ENCODE results near the gene HSD3B7.

Gene HSD3B7

GRCh38 chr16:30947859-30948666, 36.9 kb upstream of the HSD3B7 start:
- Histone ChIP-seq H3K18ac (ENCODE audit: low read length) (no peak overlapping the region), H2AFZ (ENCODE audit: insufficient read depth, low read length, poor library complexity) (peak overlapping the region; percentile 10), H3K27me3 (ENCODE audit: insufficient read depth, low read length) (no peaks in the 10 kb centered on the region), H3K27ac (ENCODE audit: low read depth, low read length) (peak overlapping the region; percentile 91), H2AK5ac (ENCODE audit: low read length) (peak overlapping the region; percentile 32), H3K9ac (ENCODE audit: low read length) (no peak overlapping the region), H3K23ac (ENCODE audit: low read length) (no peak overlapping the region), H2BK12ac (ENCODE audit: low read length) (no peak overlapping the region), H3K4me2 (ENCODE audit: low read length) (peak overlapping the region; percentile 93), H3K79me1 (ENCODE audit: low read length) (peaks cover 15% of the 10 kb centered on the region), H3K79me2 (ENCODE audit: control insufficient read depth, insufficient read depth, low read length, poor library complexity) (peaks cover 2% of the 10 kb centered on the region), H3K36me3 (ENCODE audit: control insufficient read depth in 1 of 2, insufficient read depth in 2 of 2, low read length in 2 of 2) (peaks cover 23 to 25% of the 10 kb centered on the region in 2 experiments), H3K4ac (ENCODE audit: low read depth, low read length) (no peak overlapping the region), H3K9me3 (ENCODE audit: insufficient read depth, low read depth, low read length) (no peaks in the 10 kb centered on the region), H3K4me3 (ENCODE audit: low read depth, low read length) (no peak overlapping the region), H4K91ac (ENCODE audit: low read depth, low read length) (peak overlapping the region; percentile 87), H2BK5ac (ENCODE audit: low read depth, low read length, poor library complexity) (no peak overlapping the region), H2BK120ac (ENCODE audit: insufficient read depth, low read length, poor library complexity) (peak overlapping the region; percentile 22), H3K14ac (ENCODE audit: low read length) (no peak overlapping the region), H3K4me1 (ENCODE audit: control insufficient read depth in 1 of 2, insufficient read depth in 2 of 2, low read length in 2 of 2) (peaks cover 15 to 20% of the 10 kb centered on the region in 2 experiments), H4K12ac (ENCODE audit: low read depth, low read length) (peak overlapping the region; percentile 35), H4K8ac (ENCODE audit: low read depth, low read length) (peak overlapping the region; percentile 24)
- no CpG with 5 or more reads among the region's 44 CpGs for WGBS (ENCODE audit: extremely low coverage, insufficient coverage, insufficient read length)
- peak; percentile 85 for DNase-seq

GRCh38 chr16:30948667-30949649, 36.0 kb upstream of the HSD3B7 start, which contains the start of gene ORAI3:
Gene ORAI3, plus strand, starts transcription at chr16:30949068. Its CDS starts 222 bp downstream, at chr16:30949290.
- Histone ChIP-seq H3K27me3 (ENCODE audit: insufficient read depth, low read length) (no peaks in the 10 kb centered on the region), H3K27ac (ENCODE audit: low read depth, low read length) (peak within 1 kb of the TSS; percentile 91), H3K36me3 (ENCODE audit: control insufficient read depth in 1 of 2, insufficient read depth in 2 of 2, low read length in 2 of 2) (peaks cover 17 to 20% of the 10 kb centered on the region in 2 experiments), H2AK5ac (ENCODE audit: low read length) (peak within 1 kb of the TSS; percentile 38), H2BK5ac (ENCODE audit: low read depth, low read length, poor library complexity) (peak within 1 kb of the TSS; percentile 88), H3K79me1 (ENCODE audit: low read length) (peaks cover 15% of the 10 kb centered on the region), H3K4ac (ENCODE audit: low read depth, low read length) (peak within 1 kb of the TSS; percentile 30), H3K4me2 (ENCODE audit: low read length) (peak within 1 kb of the TSS; percentile 93), H3K23ac (ENCODE audit: low read length) (no peak within 1 kb of the TSS), H3K4me1 (ENCODE audit: control insufficient read depth in 1 of 2, insufficient read depth in 2 of 2, low read length in 2 of 2) (peaks cover 19 to 27% of the 10 kb centered on the region in 2 experiments), H2BK12ac (ENCODE audit: low read length) (peak within 1 kb of the TSS; percentile 35), H3K18ac (ENCODE audit: low read length) (peak within 1 kb of the TSS; percentile 80), H3K4me3 (ENCODE audit: low read depth, low read length) (peak within 1 kb of the TSS; percentile 80), H4K91ac (ENCODE audit: low read depth, low read length) (peak within 1 kb of the TSS; percentile 87), H3K9me3 (ENCODE audit: insufficient read depth, low read depth, low read length) (no peaks in the 10 kb centered on the region), H3K79me2 (ENCODE audit: control insufficient read depth, insufficient read depth, low read length, poor library complexity) (peaks cover 2% of the 10 kb centered on the region), H3K9ac (ENCODE audit: low read length) (peak within 1 kb of the TSS; percentile 92), H4K12ac (ENCODE audit: low read depth, low read length) (peak within 1 kb of the TSS; percentile 46), H3K14ac (ENCODE audit: low read length) (peak within 1 kb of the TSS; percentile 22), H4K8ac (ENCODE audit: low read depth, low read length) (peak within 1 kb of the TSS; percentile 79), H2BK120ac (ENCODE audit: insufficient read depth, low read length, poor library complexity) (peak within 1 kb of the TSS; percentile 60), H2AFZ (ENCODE audit: insufficient read depth, low read length, poor library complexity) (peak within 1 kb of the TSS; percentile 10)
- no CpG with 5 or more reads among the region's 70 CpGs for WGBS (ENCODE audit: extremely low coverage, insufficient coverage, insufficient read length)
- peak; percentile 94 to 96 for DNase-seq

GRCh38 chr16:30949650-30950515, 35.1 kb upstream of the HSD3B7 start:
- peak overlapping the region; percentile 87 for H4K91ac ChIP-seq (ENCODE audit: low read depth, low read length)
- peak overlapping the region; percentile 38 for H2AK5ac ChIP-seq (ENCODE audit: low read length)
- peak overlapping the region; percentile 80 for H3K4me3 ChIP-seq (ENCODE audit: low read depth, low read length)
- H3K4ac ChIP-seq (ENCODE audit: low read depth, low read length): peak overlapping the region; percentile 17
- H3K18ac ChIP-seq (ENCODE audit: low read length): peak overlapping the region; percentile 36
- H4K12ac ChIP-seq (ENCODE audit: low read depth, low read length): no peak overlapping the region
- peak overlapping the region; percentile 34 for H3K9ac ChIP-seq (ENCODE audit: low read length)
- peaks cover 19 to 27% of the 10 kb centered on the region in 2 experiments for H3K4me1 ChIP-seq (ENCODE audit: control insufficient read depth in 1 of 2, insufficient read depth in 2 of 2, low read length in 2 of 2)
- peak overlapping the region; percentile 7 for H2BK12ac ChIP-seq (ENCODE audit: low read length)
- WGBS (ENCODE audit: extremely low coverage, insufficient coverage, insufficient read length): no CpG with 5 or more reads among the region's 21 CpGs
- DNase-seq: peak; percentile 97 to 99
- H2AFZ ChIP-seq (ENCODE audit: insufficient read depth, low read length, poor library complexity): no peak overlapping the region
- no peak overlapping the region for H3K23ac ChIP-seq (ENCODE audit: low read length)
- H3K27me3 ChIP-seq (ENCODE audit: insufficient read depth, low read length): no peaks in the 10 kb centered on the region
- H3K36me3 ChIP-seq (ENCODE audit: control insufficient read depth in 1 of 2, insufficient read depth in 2 of 2, low read length in 2 of 2): peaks cover 16 to 17% of the 10 kb centered on the region in 2 experiments
- H3K4me2 ChIP-seq (ENCODE audit: low read length): peak overlapping the region; percentile 93
- peak overlapping the region; percentile 7 for H2BK5ac ChIP-seq (ENCODE audit: low read depth, low read length, poor library complexity)
- H2BK120ac ChIP-seq (ENCODE audit: insufficient read depth, low read length, poor library complexity): peak overlapping the region; percentile 60
- peak overlapping the region; percentile 79 for H4K8ac ChIP-seq (ENCODE audit: low read depth, low read length)
- peaks cover 15% of the 10 kb centered on the region for H3K79me1 ChIP-seq (ENCODE audit: low read length)
- peak overlapping the region; percentile 22 for H3K14ac ChIP-seq (ENCODE audit: low read length)
- H3K9me3 ChIP-seq (ENCODE audit: insufficient read depth, low read depth, low read length): no peaks in the 10 kb centered on the region
- peaks cover 2% of the 10 kb centered on the region for H3K79me2 ChIP-seq (ENCODE audit: control insufficient read depth, insufficient read depth, low read length, poor library complexity)
- H3K27ac ChIP-seq (ENCODE audit: low read depth, low read length): peak overlapping the region; percentile 91

Data from trophoblast cell (in vitro differentiated cells and primary cell).